ENCODE results near the gene CTBS. TPM values are rescaled to one million over a fixed set of nuclear protein-coding genes. Genes with fewer than 3 reads are reported as not detected.
"Not testable (repeated sequence)": the region's sequence is repeated elsewhere in the genome, so short reads cannot be mapped to it uniquely, and the experiment has no call there.

Gene CTBS
- total RNA-seq, 1 experiment from 2014 or later: 10.0 TPM

DNA sequence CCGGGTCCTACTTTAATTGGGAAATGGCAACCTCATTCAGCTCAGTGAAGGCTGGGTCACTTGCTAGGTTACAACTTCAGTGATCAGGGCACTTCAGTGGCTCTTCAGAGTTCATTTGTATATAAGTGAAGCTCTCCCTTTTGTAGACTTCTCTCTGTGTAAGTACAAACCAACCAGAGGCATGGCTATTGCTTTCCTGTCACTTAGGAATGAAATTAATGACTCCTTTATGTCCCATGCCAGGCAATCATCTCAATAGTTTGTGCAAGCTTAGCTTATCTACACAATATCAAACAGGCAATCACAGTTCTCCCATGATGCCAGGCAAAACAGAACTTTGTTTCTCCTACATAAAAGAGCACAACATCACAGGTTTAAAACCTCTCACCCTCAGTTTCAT is 22.8 kb upstream of the CTBS start:
- Histone ChIP-seq H3K27ac (ENCODE audit: low read depth, low read length, poor library complexity, severe bottlenecking) (no peak overlapping the region), H3K36me3 (ENCODE audit: insufficient read depth, low read length, poor library complexity, severe bottlenecking) (no peaks in the 10 kb centered on the region), H3K9me3 (ENCODE audit: low read depth, low read length, poor library complexity, severe bottlenecking) (no peaks in the 10 kb centered on the region), H3K4me1 (ENCODE audit: insufficient read depth, low read length, poor library complexity, severe bottlenecking) (no peaks in the 10 kb centered on the region), H3K27me3 (replicated peaks; ENCODE audit: insufficient read depth, low read depth, low read length, poor library complexity) (no peaks in the 10 kb centered on the region), H3K4me3 (ENCODE audit: low read depth, low read length, poor library complexity, severe bottlenecking) (no peak overlapping the region)
- ChIA-PET POLR2A (ENCODE audit: low non-redundant PET) (no interaction called here), CTCF (no interaction called here)
- intact Hi-C loops (cut with micrococcal nuclease; ENCODE audit: unreplicated experiment): no loop called here
- DNase-seq (ENCODE audit: low spot score): no peak
- TF ChIP-seq, protein P1, sequence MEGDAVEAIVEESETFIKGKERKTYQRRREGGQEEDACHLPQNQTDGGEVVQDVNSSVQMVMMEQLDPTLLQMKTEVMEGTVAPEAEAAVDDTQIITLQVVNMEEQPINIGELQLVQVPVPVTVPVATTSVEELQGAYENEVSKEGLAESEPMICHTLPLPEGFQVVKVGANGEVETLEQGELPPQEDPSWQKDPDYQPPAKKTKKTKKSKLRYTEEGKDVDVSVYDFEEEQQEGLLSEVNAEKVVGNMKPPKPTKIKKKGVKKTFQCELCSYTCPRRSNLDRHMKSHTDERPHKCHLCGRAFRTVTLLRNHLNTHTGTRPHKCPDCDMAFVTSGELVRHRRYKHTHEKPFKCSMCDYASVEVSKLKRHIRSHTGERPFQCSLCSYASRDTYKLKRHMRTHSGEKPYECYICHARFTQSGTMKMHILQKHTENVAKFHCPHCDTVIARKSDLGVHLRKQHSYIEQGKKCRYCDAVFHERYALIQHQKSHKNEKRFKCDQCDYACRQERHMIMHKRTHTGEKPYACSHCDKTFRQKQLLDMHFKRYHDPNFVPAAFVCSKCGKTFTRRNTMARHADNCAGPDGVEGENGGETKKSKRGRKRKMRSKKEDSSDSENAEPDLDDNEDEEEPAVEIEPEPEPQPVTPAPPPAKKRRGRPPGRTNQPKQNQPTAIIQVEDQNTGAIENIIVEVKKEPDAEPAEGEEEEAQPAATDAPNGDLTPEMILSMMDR (conservative IDR thresholded peaks at IDR 0.05; ENCODE audit: low read depth, low read length): no peak
- no peak for TF ChIP-seq EZH2 (IDR thresholded peaks at IDR 0.05; ENCODE audit: borderline replicate concordance, low read depth, low read length, poor library complexity, severe bottlenecking)
- no TSS peak for BruUV-seq (replicated peaks)

DNA sequence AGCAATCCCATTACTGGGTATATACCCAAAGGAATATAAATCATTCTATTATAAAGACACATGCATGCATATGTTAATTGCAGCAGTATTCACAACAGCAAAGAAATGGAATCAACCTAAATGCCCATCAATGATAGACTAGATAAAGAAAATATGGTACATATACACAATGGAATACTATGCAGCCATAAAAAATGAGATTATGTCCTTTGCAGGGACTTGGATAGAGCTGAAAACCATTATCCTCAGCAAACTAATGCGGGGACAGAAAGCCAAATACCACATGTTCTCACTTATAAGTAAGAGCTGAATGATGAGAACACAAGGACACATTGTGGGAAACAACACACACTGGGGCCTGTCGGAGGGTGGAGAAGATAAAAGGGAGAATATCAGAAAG is 20.7 kb upstream of the CTBS start:
- intact Hi-C loops (cut with micrococcal nuclease; ENCODE audit: unreplicated experiment); DNase-seq (ENCODE audit: low spot score); CTCF ChIA-PET; BruUV-seq (replicated peaks); H3K27me3 ChIP-seq (replicated peaks; ENCODE audit: insufficient read depth, low read depth, low read length, poor library complexity); H3K27ac ChIP-seq (ENCODE audit: low read depth, low read length, poor library complexity, severe bottlenecking); H3K9me3 ChIP-seq (ENCODE audit: low read depth, low read length, poor library complexity, severe bottlenecking); H3K36me3 ChIP-seq (ENCODE audit: insufficient read depth, low read length, poor library complexity, severe bottlenecking); H3K4me3 ChIP-seq (ENCODE audit: low read depth, low read length, poor library complexity, severe bottlenecking); H3K4me1 ChIP-seq (ENCODE audit: insufficient read depth, low read length, poor library complexity, severe bottlenecking): not testable (repeated sequence)
- POLR2A ChIA-PET (ENCODE audit: low non-redundant PET): interaction anchor here (0.7 kb wide), 1 partner anchor 75 kb away, joined by 8 read pairs; no protein-coding TSS in a partner anchor

DNA sequence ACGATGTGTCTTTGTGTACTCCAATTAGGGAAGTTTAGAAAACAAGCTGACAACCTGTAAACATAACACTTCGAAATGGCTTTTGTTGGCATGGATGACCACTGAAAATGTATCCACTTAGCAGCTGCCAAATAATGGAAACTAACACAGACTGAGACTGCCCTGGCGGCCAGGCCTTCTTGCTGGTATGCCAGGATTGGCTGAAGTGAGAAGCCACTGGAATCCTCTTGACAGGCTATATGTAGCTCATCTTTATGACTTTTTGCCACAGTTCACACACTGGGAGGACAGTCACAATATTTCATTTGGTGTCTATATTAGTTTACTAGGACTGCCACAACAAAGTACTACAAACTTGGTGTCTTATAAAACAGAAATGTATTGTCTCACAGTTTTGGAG is 12.9 kb upstream of the CTBS start:
- POLR2A ChIA-PET (ENCODE audit: low non-redundant PET): no interaction called here
- Histone ChIP-seq H3K27me3 (replicated peaks; ENCODE audit: insufficient read depth, low read depth, low read length, poor library complexity) (no peaks in the 10 kb centered on the region), H3K27ac (ENCODE audit: low read depth, low read length, poor library complexity, severe bottlenecking) (no peak overlapping the region), H3K9me3 (ENCODE audit: low read depth, low read length, poor library complexity, severe bottlenecking) (no peaks in the 10 kb centered on the region), H3K4me1 (ENCODE audit: insufficient read depth, low read length, poor library complexity, severe bottlenecking) (peaks cover 18% of the 10 kb centered on the region), H3K36me3 (ENCODE audit: insufficient read depth, low read length, poor library complexity, severe bottlenecking) (no peaks in the 10 kb centered on the region), H3K4me3 (ENCODE audit: low read depth, low read length, poor library complexity, severe bottlenecking) (no peak overlapping the region)
- no peak for TF ChIP-seq EZH2 (IDR thresholded peaks at IDR 0.05; ENCODE audit: borderline replicate concordance, low read depth, low read length, poor library complexity, severe bottlenecking)
- TF ChIP-seq, protein P1 (conservative IDR thresholded peaks at IDR 0.05; ENCODE audit: low read depth, low read length): no peak
- DNase-seq (ENCODE audit: low spot score): no peak
- BruUV-seq (replicated peaks): no TSS peak
- intact Hi-C loops (cut with micrococcal nuclease; ENCODE audit: unreplicated experiment): no loop called here
- CTCF ChIA-PET: no interaction called here

DNA sequence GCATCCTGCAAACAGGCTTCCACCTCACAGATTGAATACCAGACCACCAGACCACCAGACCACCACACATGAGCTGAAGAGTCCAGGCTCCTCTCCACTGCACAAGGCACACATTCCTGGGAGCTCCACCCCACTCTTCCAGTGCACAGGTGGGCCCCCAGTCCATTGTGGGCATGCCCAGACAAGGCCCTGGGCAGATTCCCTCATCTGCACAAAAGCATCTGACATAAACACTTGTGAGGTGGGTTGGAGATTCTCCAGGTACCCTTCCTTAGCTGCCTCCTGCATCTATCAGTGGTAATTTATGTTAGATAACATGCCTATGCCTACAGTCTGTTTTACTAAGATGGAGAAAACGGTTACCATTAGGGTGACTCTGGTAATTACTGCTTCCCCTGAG is 11.6 kb upstream of the CTBS start:
- intact Hi-C loops (cut with micrococcal nuclease; ENCODE audit: unreplicated experiment): no loop called here
- Histone ChIP-seq H3K4me1 (ENCODE audit: insufficient read depth, low read length, poor library complexity, severe bottlenecking) (peaks cover 19% of the 10 kb centered on the region), H3K27me3 (replicated peaks; ENCODE audit: insufficient read depth, low read depth, low read length, poor library complexity) (no peaks in the 10 kb centered on the region), H3K36me3 (ENCODE audit: insufficient read depth, low read length, poor library complexity, severe bottlenecking) (no peaks in the 10 kb centered on the region), H3K27ac (ENCODE audit: low read depth, low read length, poor library complexity, severe bottlenecking) (no peak overlapping the region), H3K4me3 (ENCODE audit: low read depth, low read length, poor library complexity, severe bottlenecking) (no peak overlapping the region), H3K9me3 (ENCODE audit: low read depth, low read length, poor library complexity, severe bottlenecking) (no peaks in the 10 kb centered on the region)
- ChIA-PET POLR2A (ENCODE audit: low non-redundant PET) (interaction anchor here (0.6 kb wide), 1 partner anchor 43 kb away, joined by 5 read pairs; no protein-coding TSS in a partner anchor), CTCF (no interaction called here)
- BruUV-seq (replicated peaks): no TSS peak
- TF ChIP-seq, protein P1 (conservative IDR thresholded peaks at IDR 0.05; ENCODE audit: low read depth, low read length): no peak
- no peak for TF ChIP-seq EZH2 (IDR thresholded peaks at IDR 0.05; ENCODE audit: borderline replicate concordance, low read depth, low read length, poor library complexity, severe bottlenecking)
- no peak for DNase-seq (ENCODE audit: low spot score)

Data from A673 (cell line).